H9 (cell line): Measurements from ENCODE around the gene EHBP1. TPM values are rescaled to one million over a fixed set of nuclear protein-coding genes. Genes with fewer than 3 reads are reported as not detected.

Experiments used
- DNase-seq: peaks from one replicate; pipeline ENCODE4 v3.0.0-alpha.2; 2017
- H2AFZ ChIP-seq: one replicate; pipeline ENCODE4 v1.6.1; 2013; ENCODE audit warnings: mild to moderate bottlenecking, low read length, control low read depth, moderate library complexity
- H2AK5ac ChIP-seq: 2 replicates; pipeline ENCODE4 v1.6.1; 2013; ENCODE audit warnings: low read length, control low read depth, mixed read lengths; ENCODE audit not compliant: insufficient read length
- H2BK120ac ChIP-seq: one replicate; pipeline ENCODE4 v1.6.1; 2013; ENCODE audit warnings: low read depth, mild to moderate bottlenecking, low read length, control low read depth, inconsistent platforms; ENCODE audit not compliant: poor library complexity, severe bottlenecking
- H2BK12ac ChIP-seq: 2 replicates; pipeline ENCODE4 v1.6.1; 2013; ENCODE audit warnings: low read length, control low read depth, mixed read lengths, low read depth; ENCODE audit not compliant: insufficient read length
- H2BK15ac ChIP-seq: 2 replicates; pipeline ENCODE4 v1.6.1; 2013; ENCODE audit warnings: low read depth, low read length, control low read depth
- H2BK20ac ChIP-seq: one replicate; pipeline ENCODE4 v1.6.1; 2013; ENCODE audit warnings: low read depth, mild to moderate bottlenecking, low read length, control low read depth, inconsistent platforms; ENCODE audit not compliant: poor library complexity, severe bottlenecking
- H2BK5ac ChIP-seq: 2 replicates; pipeline ENCODE4 v1.6.1; 2013; ENCODE audit warnings: low read length, control low read depth, mixed read lengths; ENCODE audit not compliant: insufficient read length
- H3K14ac ChIP-seq: 2 replicates; pipeline ENCODE4 v1.6.1; 2013; ENCODE audit warnings: low read length, control low read depth; ENCODE audit not compliant: insufficient read depth
- H3K18ac ChIP-seq: 2 replicates; pipeline ENCODE4 v1.6.1; 2013; ENCODE audit warnings: low read depth, mild to moderate bottlenecking, mixed read lengths, low read length, control low read depth; ENCODE audit not compliant: insufficient read length
- H3K23ac ChIP-seq: 2 replicates; pipeline ENCODE4 v1.6.1; 2013; ENCODE audit warnings: low read length, control low read depth, mixed read lengths, low read depth; ENCODE audit not compliant: insufficient read length
- H3K23me2 ChIP-seq: 2 replicates; pipeline ENCODE4 v1.6.1; 2013; ENCODE audit warnings: low read depth, mild to moderate bottlenecking, mixed read lengths, low read length, control low read depth; ENCODE audit not compliant: insufficient read length, poor library complexity, severe bottlenecking
- H3K27ac ChIP-seq: 2 replicates; pipeline ENCODE4 v1.5.1; 2013; ENCODE audit warnings: low read length, control low read depth, mixed read lengths, low read depth; ENCODE audit not compliant: insufficient read length
- H3K27me3 ChIP-seq: 2 replicates; pipeline ENCODE4 v1.6.1; 2013; ENCODE audit warnings: low read length, control low read depth, inconsistent platforms; ENCODE audit not compliant: insufficient read depth
- H3K4ac ChIP-seq: 2 replicates; pipeline ENCODE4 v1.6.1; 2013; ENCODE audit warnings: low read depth, mild to moderate bottlenecking, control low read depth, inconsistent platforms, low read length, moderate library complexity
- H3K4me1 ChIP-seq: 2 replicates; pipeline ENCODE4 v1.6.1; 2013; ENCODE audit warnings: low read length, control low read depth, inconsistent platforms; ENCODE audit not compliant: insufficient read depth
- H3K4me2 ChIP-seq: 2 replicates; pipeline ENCODE4 v1.6.1; 2013; ENCODE audit warnings: low read length, control low read depth, mixed read lengths; ENCODE audit not compliant: insufficient read length, insufficient read depth
- H3K56ac ChIP-seq: 2 replicates; pipeline ENCODE4 v1.6.1; 2013; ENCODE audit warnings: low read depth, mild to moderate bottlenecking, mixed read lengths, low read length, control low read depth; ENCODE audit not compliant: insufficient read length
- H3K79me1 ChIP-seq: 2 replicates; pipeline ENCODE4 v1.6.1; 2013; ENCODE audit warnings: low read depth, mild to moderate bottlenecking, moderate library complexity, low read length, control low read depth, inconsistent platforms; ENCODE audit not compliant: insufficient read depth, poor library complexity, severe bottlenecking
- H3K79me2 ChIP-seq: 2 replicates; pipeline ENCODE4 v1.6.1; 2013; ENCODE audit warnings: low read length, control low read depth, inconsistent platforms; ENCODE audit not compliant: insufficient read depth
- H3K9ac ChIP-seq: 2 replicates; pipeline ENCODE4 v1.6.1; 2013; ENCODE audit warnings: low read length, control low read depth, mixed read lengths; ENCODE audit not compliant: insufficient read length; ENCODE audit errors: extremely low read depth
- H3K9me3 ChIP-seq: one replicate; pipeline ENCODE4 v1.6.1; 2013; ENCODE audit warnings: low read depth, low read length, inconsistent platforms; ENCODE audit not compliant: control insufficient read depth
- H3T11ph ChIP-seq: one replicate; pipeline ENCODE4 v1.6.1; 2013; ENCODE audit warnings: mild to moderate bottlenecking, low read length, control low read depth, inconsistent platforms
- H4K20me1 ChIP-seq: one replicate; pipeline ENCODE4 v1.6.1; 2013; ENCODE audit not compliant: control insufficient read depth, insufficient read length, insufficient read depth
- H4K5ac ChIP-seq: 2 replicates; pipeline ENCODE4 v1.6.1; 2013; ENCODE audit warnings: low read depth, mild to moderate bottlenecking, mixed read lengths, low read length, control low read depth; ENCODE audit not compliant: insufficient read length
- H4K8ac ChIP-seq: replicated peaks from 2 replicates; pipeline ENCODE4 v1.6.1; 2013; ENCODE audit warnings: low read length, control low read depth, mixed read lengths, low read depth; ENCODE audit not compliant: insufficient read length
- H4K91ac ChIP-seq: 2 replicates; pipeline ENCODE4 v1.6.1; 2013; ENCODE audit warnings: low read depth, mild to moderate bottlenecking, moderate library complexity, mixed read lengths, low read length, control low read depth; ENCODE audit not compliant: insufficient read length
- H3K27ac Mint-ChIP-seq, 3 experiments: 2 replicates in 2 of 3; 3 replicates in 1 of 3; pipeline ENCODE4 v1.8.0; 2020 to 2021; ENCODE audit warnings: mixed read lengths in 3 of 3, mild to moderate bottlenecking in 1 of 3, moderate library complexity in 1 of 3
- H3K27me3 Mint-ChIP-seq: 2 replicates; pipeline ENCODE4 v1.8.0; 2021; ENCODE audit warnings: low read depth, mild to moderate bottlenecking, moderate library complexity, mixed read lengths
- H3K36me3 Mint-ChIP-seq, 3 experiments: 2 replicates in 2 of 3; 3 replicates in 1 of 3; pipeline ENCODE4 v1.8.0; 2020 to 2021; ENCODE audit warnings: low read depth in 3 of 3, mixed read lengths in 3 of 3; ENCODE audit not compliant: insufficient read depth in 1 of 3
- H3K4me1 Mint-ChIP-seq, 2 experiments: 2 replicates each; pipeline ENCODE4 v1.8.0; 2020; ENCODE audit warnings: mixed read lengths in 2 of 2
- H3K4me3 Mint-ChIP-seq, 2 experiments: 2 replicates in 1 of 2; 3 replicates in 1 of 2; pipeline ENCODE4 v1.8.0; 2020 to 2021; ENCODE audit warnings: mild to moderate bottlenecking in 2 of 2, mixed read lengths in 2 of 2, moderate library complexity in 1 of 2
- H3K9me3 Mint-ChIP-seq, 2 experiments: 2 replicates in 1 of 2; 3 replicates in 1 of 2; pipeline ENCODE4 v1.8.0; 2020; ENCODE audit warnings: mild to moderate bottlenecking in 2 of 2, mixed read lengths in 2 of 2, moderate library complexity in 1 of 2
- WGBS: extraction: QIAGEN DNeasy Blood & Tissue Kit; methylation state at CpG from one replicate; pipeline ENCODE4 v1.1.7; 2013; ENCODE audit warnings: missing lambda C conversion rate, low lambda C conversion rate, mixed read lengths; ENCODE audit not compliant: insufficient read length; ENCODE audit errors: extremely low coverage; 5-methylcytosine and 5-hydroxymethylcytosine counted together
- total RNA-seq: library from RNA; stranded (reverse); gene quantifications from 2 replicates; pipeline ENCODE4 v1.2.1, GENCODE V29; 2021
- TF ChIP-seq, protein P1 (sequence below): fragments of 200-600 bp; sonication (generic); conservative IDR thresholded peaks from 3 replicates; pipeline ENCODE4 v1.8.0; 2021; ENCODE audit warnings: antibody characterized with exemption, mild to moderate bottlenecking

Gene EHBP1
- total RNA-seq, 1 experiment from 2014 or later: 35.6 TPM

GRCh38 chr2:63029058-63029457 lies 323.5 kb downstream of the EHBP1 start:
- Histone ChIP-seq H4K8ac (no peak overlapping the region), H2BK15ac (no peak overlapping the region), H2BK5ac (no peak overlapping the region), H3T11ph (no peak overlapping the region), H2BK120ac (no peak overlapping the region), H2BK20ac (no peak overlapping the region), H3K23me2 (no peaks in the 10 kb centered on the region), H3K14ac (no peak overlapping the region), H3K27me3 (no peaks in the 10 kb centered on the region), H3K79me1 (no peaks in the 10 kb centered on the region), H2AFZ (no peak overlapping the region), H3K23ac (no peak overlapping the region), H3K9ac (no peak overlapping the region), H3K4me1 (no peaks in the 10 kb centered on the region), H2AK5ac (no peak overlapping the region), H3K9me3 (no peaks in the 10 kb centered on the region), H3K4me2 (no peak overlapping the region), H3K18ac (no peak overlapping the region), H4K91ac (no peak overlapping the region), H2BK12ac (no peak overlapping the region), H4K5ac (no peak overlapping the region), H3K27ac (no peak overlapping the region), H4K20me1 (no peaks in the 10 kb centered on the region), H3K79me2 (no peaks in the 10 kb centered on the region), H3K56ac (no peak overlapping the region), H3K4ac (no peak overlapping the region)
- WGBS: no CpG with 5 or more reads among the region's 1 CpG
- Mint-ChIP-seq H3K4me1 (no peaks in the 10 kb centered on the region), H3K9me3 (no peaks in the 10 kb centered on the region), H3K36me3 (peaks cover 0 to 3% (median 0%) of the 10 kb centered on the region in 3 experiments; a peak in 1 of 7 replicates), H3K27ac (no peak overlapping the region), H3K4me3 (no peak overlapping the region), H3K27me3 (no peaks in the 10 kb centered on the region)
- TF ChIP-seq, protein P1, sequence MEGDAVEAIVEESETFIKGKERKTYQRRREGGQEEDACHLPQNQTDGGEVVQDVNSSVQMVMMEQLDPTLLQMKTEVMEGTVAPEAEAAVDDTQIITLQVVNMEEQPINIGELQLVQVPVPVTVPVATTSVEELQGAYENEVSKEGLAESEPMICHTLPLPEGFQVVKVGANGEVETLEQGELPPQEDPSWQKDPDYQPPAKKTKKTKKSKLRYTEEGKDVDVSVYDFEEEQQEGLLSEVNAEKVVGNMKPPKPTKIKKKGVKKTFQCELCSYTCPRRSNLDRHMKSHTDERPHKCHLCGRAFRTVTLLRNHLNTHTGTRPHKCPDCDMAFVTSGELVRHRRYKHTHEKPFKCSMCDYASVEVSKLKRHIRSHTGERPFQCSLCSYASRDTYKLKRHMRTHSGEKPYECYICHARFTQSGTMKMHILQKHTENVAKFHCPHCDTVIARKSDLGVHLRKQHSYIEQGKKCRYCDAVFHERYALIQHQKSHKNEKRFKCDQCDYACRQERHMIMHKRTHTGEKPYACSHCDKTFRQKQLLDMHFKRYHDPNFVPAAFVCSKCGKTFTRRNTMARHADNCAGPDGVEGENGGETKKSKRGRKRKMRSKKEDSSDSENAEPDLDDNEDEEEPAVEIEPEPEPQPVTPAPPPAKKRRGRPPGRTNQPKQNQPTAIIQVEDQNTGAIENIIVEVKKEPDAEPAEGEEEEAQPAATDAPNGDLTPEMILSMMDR: no peak
- DNase-seq: no peak
